Subcutaneous abdominal adipose tissue (tissue), 5 donors: ENCODE results near the gene WRNIP1.

ENCODE experiments used
- H3K27ac ChIP-seq: one replicate; pipeline ENCODE4 v1.7.0; 2013; ENCODE audit warnings: low read depth, mild to moderate bottlenecking, inconsistent platforms, low read length, moderate library complexity
- H3K27me3 ChIP-seq, 5 donors: one replicate each; pipeline ENCODE4 v1.7.0; 2013; ENCODE audit warnings: low read length in 5 of 5, inconsistent platforms in 1 of 5; ENCODE audit not compliant: control insufficient read depth in 5 of 5, insufficient read depth in 4 of 5
- H3K36me3 ChIP-seq, 5 donors: one replicate each; pipeline ENCODE4 v1.7.0; 2013; ENCODE audit warnings: low read length in 5 of 5; ENCODE audit not compliant: control insufficient read depth in 5 of 5, insufficient read depth in 5 of 5
- H3K4me1 ChIP-seq, 5 donors: one replicate each; pipeline ENCODE4 v1.7.0; 2013; ENCODE audit warnings: low read length in 5 of 5, mild to moderate bottlenecking in 3 of 5, moderate library complexity in 1 of 5; ENCODE audit not compliant: control insufficient read depth in 5 of 5, insufficient read depth in 5 of 5
- H3K4me3 ChIP-seq, 5 donors: one replicate each; pipeline ENCODE4 v1.7.0; 2013; ENCODE audit warnings: low read length in 5 of 5, low read depth in 1 of 5
- H3K9ac ChIP-seq, 5 donors: one replicate each; pipeline ENCODE4 v1.7.0; 2013; ENCODE audit warnings: low read length in 5 of 5, mild to moderate bottlenecking in 4 of 5, moderate library complexity in 3 of 5
- H3K9me3 ChIP-seq, 5 donors: one replicate each; pipeline ENCODE4 v1.7.0; 2013; ENCODE audit warnings: low read length in 5 of 5; ENCODE audit not compliant: control insufficient read depth in 5 of 5
- donor health status: healthy.
- donor health status: healthy.
- donor health status: healthy.
- donor health status: healthy.
- donor health status: healthy.

The WRNIP1 gene

DNA sequence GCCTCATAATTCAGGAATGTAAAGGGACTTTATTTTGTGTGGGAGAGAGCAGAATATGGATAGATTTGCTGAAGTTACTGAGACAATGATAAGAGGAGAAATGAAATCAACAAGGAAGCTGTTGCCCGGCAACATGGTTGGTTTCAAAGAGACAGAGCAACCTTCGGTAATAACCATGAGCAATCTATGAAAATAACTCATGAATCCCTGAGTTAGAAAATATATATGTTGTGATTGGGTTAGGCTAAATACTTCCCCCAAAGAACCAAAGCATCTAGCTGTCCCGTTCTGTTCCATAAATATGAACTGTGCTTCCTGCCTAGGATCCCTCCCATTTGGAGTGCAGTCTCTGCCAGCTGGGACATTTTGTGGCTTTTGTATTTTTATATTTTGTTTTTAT, 53.4 kb downstream of the WRNIP1 start:
- H3K9ac ChIP-seq = no peak overlapping the region
- H3K27me3 ChIP-seq = no peaks in the 10 kb centered on the region
- H3K4me1 ChIP-seq = peaks cover 0 to 13% (median 7%) of the 10 kb centered on the region in 5 donors
- no peaks in the 10 kb centered on the region for H3K36me3 ChIP-seq
- no peak overlapping the region for H3K27ac ChIP-seq
- H3K9me3 ChIP-seq = peaks cover 0 to 9% (median 2%) of the 10 kb centered on the region in 5 donors
- H3K4me3 ChIP-seq = no peak overlapping the region

DNA sequence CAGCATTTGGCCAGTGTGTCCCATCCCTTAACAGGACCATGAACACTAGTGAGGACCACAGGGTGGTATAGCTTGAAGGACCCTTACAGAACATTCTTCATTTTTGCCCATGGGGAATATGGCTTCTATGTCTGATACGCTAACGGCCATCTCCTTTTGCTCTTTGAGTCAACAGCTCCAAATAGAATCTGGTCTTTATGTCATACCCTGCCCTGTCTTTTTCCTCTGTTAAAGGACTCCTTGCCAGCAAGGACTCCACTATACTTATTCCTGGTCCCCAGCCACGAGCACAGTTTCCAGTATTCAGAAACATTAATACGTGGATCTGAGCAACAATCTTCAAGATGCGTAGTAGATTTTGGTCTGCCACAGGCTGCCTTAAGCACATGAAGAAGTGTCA, 53.9 kb downstream of the WRNIP1 start:
- H3K9ac ChIP-seq = no peak overlapping the region
- no peak overlapping the region for H3K27ac ChIP-seq
- peaks cover 0 to 9% (median 2%) of the 10 kb centered on the region in 5 donors for H3K9me3 ChIP-seq
- H3K36me3 ChIP-seq = no peaks in the 10 kb centered on the region
- H3K4me3 ChIP-seq = no peak overlapping the region
- H3K27me3 ChIP-seq = no peaks in the 10 kb centered on the region
- peaks cover 0 to 13% (median 7%) of the 10 kb centered on the region in 5 donors for H3K4me1 ChIP-seq

DNA sequence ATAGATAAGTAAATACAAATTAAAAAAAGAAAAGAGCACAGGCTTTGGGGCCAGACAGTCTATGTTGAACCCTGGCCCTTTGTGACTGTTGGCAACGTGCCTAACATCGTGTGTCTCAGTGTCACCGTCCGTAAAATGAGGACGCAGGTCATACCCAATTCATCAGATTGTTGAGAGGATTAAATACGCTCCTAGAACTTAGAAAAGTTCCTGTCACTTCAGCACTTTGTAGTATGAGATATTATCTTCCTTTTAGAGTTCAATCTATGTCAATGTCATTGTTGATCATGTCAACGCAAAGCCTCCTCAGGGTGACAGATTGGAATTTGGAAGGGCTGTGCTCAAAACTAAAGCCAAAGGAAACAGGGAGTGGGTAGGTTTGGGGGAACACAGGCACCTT, 54.8 kb downstream of the WRNIP1 start:
- Histone ChIP-seq H3K4me1 (peaks cover 0 to 13% (median 7%) of the 10 kb centered on the region in 5 donors), H3K36me3 (peaks cover 0 to 2% (median 0%) of the 10 kb centered on the region in 5 donors), H3K4me3 (no peak overlapping the region), H3K9ac (no peak overlapping the region), H3K9me3 (peaks cover 0 to 9% (median 2%) of the 10 kb centered on the region in 5 donors), H3K27me3 (no peaks in the 10 kb centered on the region), H3K27ac (no peak overlapping the region)

DNA sequence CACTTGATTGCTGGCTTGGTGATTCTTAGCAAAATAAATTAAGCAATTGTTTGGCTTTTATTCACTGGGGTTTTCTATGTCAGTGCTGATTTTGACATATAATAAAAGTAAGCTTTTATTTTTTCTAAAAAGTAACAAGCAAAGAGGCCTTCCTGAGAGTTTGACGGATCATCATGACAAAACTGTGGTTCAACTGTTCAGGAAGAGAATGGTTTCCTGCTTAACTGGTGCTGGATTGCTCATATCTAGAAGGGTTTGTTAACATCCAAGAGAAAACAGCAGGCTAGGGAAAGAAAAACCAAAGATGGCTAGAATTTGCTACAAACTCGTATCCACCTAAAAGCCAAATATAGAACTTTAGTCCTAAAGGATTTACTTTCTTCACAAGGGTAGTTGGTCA, 55.2 kb downstream of the WRNIP1 start:
- Histone ChIP-seq H3K4me1 (peaks cover 0 to 13% (median 7%) of the 10 kb centered on the region in 5 donors), H3K9me3 (peaks cover 0 to 8% (median 2%) of the 10 kb centered on the region in 5 donors), H3K4me3 (no peak overlapping the region), H3K27ac (no peak overlapping the region), H3K36me3 (peaks cover 0 to 2% (median 0%) of the 10 kb centered on the region in 5 donors), H3K9ac (no peak overlapping the region), H3K27me3 (no peaks in the 10 kb centered on the region)

DNA sequence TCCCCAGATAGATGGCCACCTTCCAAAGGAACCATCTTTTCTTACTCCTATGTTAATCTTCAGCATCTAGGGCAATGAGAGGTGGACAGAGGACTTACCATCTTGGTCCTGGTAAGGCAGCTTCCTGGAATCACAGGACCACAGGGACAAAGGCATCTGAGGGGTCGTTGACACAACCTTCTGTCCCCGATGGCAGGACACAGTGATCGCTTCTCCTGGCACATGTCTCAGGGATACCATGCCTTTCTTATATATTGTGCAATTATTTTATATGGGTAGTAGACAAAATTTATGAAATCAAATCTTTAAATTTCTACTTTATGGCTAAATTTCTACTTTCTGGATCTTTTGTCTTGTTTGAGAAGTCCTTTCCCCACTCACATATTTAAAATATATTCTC, 56.4 kb downstream of the WRNIP1 start:
- Histone ChIP-seq H3K9me3 (no peaks in the 10 kb centered on the region), H3K27ac (no peak overlapping the region), H3K36me3 (peaks cover 0 to 2% (median 0%) of the 10 kb centered on the region in 5 donors), H3K9ac (no peak overlapping the region), H3K4me3 (no peak overlapping the region), H3K27me3 (no peaks in the 10 kb centered on the region), H3K4me1 (peaks cover 0 to 13% (median 7%) of the 10 kb centered on the region in 5 donors)

DNA sequence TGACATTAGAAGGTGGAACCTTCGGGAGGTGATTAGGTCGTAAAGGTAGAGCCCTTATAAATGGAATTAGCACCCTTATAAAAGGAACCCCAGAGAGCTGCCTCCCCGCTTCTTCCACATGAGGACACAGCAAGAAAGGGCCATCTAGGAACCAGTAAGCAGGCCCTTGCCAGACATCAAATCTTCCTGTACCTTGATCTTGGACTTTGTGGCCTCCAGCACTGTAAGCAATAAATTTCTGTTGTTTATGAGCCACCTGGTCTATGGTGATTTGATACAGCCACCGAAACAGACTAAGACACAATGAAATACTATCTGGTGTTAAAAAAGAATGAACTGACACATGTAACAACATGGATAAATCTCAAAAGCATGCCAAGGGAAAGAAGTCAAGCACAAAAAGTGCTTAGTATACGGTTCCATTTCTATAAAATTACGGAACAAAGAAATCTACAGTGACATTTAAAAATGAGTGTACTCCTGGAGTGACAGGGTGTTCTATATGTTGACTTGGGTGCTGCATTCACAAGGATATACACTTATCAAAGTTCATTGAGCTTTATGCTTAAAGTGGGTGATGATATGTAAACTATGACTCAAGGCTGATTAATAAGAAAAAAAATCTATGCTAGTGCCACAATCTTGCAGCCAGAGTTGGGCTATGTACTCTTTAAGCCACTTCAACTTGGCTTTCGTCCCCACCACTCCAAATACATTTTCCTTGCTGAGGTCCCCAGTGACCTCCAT, 58.1 kb downstream of the WRNIP1 start:
- no peak overlapping the region for H3K9ac ChIP-seq

DNA sequence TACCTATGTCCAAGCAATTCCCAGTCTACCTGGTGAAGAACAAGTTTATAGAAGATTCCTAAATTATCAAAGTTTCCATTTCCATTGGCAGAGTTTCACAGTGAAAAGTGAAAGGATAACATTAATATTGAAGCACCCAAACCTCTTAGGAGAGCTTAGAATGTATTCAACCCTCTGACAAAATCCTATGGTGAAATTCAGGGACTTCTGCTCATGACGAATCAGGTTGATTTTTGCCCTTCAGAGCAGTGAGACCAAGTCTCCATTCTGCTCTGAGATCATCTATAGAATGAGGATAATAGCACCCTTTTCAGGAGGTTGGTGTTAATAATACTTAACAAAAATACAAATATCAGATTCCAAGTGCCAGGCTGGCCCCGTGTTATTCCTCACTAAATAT, 60.9 kb downstream of the WRNIP1 start:
- no peak overlapping the region for H3K9ac ChIP-seq
- no peaks in the 10 kb centered on the region for H3K9me3 ChIP-seq
- H3K27me3 ChIP-seq = no peaks in the 10 kb centered on the region
- H3K4me1 ChIP-seq = peaks cover 0 to 4% (median 0%) of the 10 kb centered on the region in 5 donors
- no peak overlapping the region for H3K4me3 ChIP-seq
- H3K36me3 ChIP-seq = peaks cover 0 to 2% (median 0%) of the 10 kb centered on the region in 5 donors
- no peak overlapping the region for H3K27ac ChIP-seq

More for the DNA sequence above, 58.1 kb downstream of the WRNIP1 start:
- Histone ChIP-seq H3K9me3 (no peaks in the 10 kb centered on the region), H3K27me3 (no peaks in the 10 kb centered on the region), H3K27ac (no peak overlapping the region), H3K4me1 (peaks cover 0 to 6% (median 6%) of the 10 kb centered on the region in 5 donors), H3K36me3 (peaks cover 0 to 2% (median 0%) of the 10 kb centered on the region in 5 donors), H3K4me3 (no peak overlapping the region)

DNA sequence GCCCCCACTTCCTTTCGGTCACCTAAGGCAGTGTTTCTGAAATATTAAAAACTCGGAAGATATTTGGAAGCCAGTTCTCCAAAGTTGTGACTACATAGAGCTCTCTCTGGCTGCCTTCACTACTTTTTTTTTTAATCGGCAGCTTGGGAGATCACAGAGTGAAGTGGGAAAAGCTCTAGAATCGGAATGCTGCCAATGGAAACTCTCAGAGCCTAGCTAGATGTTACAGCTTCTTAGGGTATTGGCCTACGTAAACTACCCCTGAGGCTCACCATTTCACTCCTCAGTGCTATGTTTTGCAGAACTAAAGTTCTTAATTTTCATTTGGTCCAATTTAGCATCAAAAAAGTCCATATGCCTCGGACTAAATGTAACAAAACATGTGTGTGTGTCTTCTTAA, 61.9 kb downstream of the WRNIP1 start:
- Histone ChIP-seq H3K36me3 (peaks cover 0 to 4% (median 0%) of the 10 kb centered on the region in 5 donors), H3K4me3 (no peak overlapping the region), H3K27ac (no peak overlapping the region), H3K9ac (no peak overlapping the region), H3K27me3 (no peaks in the 10 kb centered on the region), H3K9me3 (no peaks in the 10 kb centered on the region), H3K4me1 (peaks cover 0 to 4% (median 0%) of the 10 kb centered on the region in 5 donors)

DNA sequence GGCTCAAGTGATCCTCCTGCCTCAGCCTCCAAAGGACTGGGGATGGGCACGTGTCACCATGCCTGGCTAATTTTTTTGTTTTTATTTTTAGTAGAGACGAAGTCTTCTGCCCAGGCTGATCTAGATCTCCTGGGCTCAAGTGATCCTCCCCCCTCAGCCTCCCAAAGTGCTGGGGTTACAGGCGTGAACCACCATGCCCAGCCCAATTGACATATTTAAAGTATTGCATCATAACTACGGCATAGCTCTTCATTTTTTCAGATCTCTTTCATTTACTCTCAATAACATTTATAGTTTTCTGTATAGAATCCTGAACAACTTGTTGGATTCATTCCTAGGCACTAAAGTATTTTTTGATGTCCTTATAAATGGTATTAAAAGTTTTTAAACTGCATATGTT, 63.4 kb downstream of the WRNIP1 start:
- Histone ChIP-seq H3K27me3 (no peaks in the 10 kb centered on the region), H3K36me3 (peaks cover 2 to 15% (median 8%) of the 10 kb centered on the region in 5 donors), H3K9me3 (no peaks in the 10 kb centered on the region), H3K4me1 (peaks cover 0 to 4% (median 0%) of the 10 kb centered on the region in 5 donors), H3K9ac (no peak overlapping the region), H3K4me3 (no peak overlapping the region), H3K27ac (no peak overlapping the region)

DNA sequence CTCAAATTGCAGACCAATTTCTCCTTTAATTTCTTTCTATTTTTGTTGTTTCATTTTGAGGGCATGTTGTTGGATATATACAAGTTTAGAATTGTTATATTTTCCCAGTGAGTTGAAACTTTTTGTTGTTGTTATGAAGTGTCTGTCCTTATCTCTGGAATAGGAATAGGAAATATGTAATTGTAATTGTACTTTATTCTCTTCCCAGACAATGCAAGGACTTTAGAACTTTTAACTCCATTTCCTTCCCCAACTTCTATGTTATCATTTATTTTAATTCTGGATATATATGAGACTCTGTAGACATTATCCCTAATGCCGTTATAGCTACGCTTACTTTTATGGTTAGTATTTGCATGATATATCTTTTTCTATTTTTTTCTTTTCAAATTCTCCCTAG, 64.1 kb downstream of the WRNIP1 start:
- Histone ChIP-seq H3K36me3 (peaks cover 5 to 21% (median 8%) of the 10 kb centered on the region in 5 donors), H3K4me3 (no peak overlapping the region), H3K27ac (no peak overlapping the region), H3K9me3 (no peaks in the 10 kb centered on the region), H3K9ac (no peak overlapping the region), H3K27me3 (no peaks in the 10 kb centered on the region), H3K4me1 (peaks cover 0 to 4% (median 0%) of the 10 kb centered on the region in 5 donors)
